ENCODE data around the gene TP53RK. TPM values are rescaled to one million over a fixed set of nuclear protein-coding genes. Genes with fewer than 3 reads are reported as not detected.
A peak's percentile ranks its signal among the peaks of the same experiment; 100 is the strongest.
"Not testable (repeated sequence)": the region's sequence is repeated elsewhere in the genome, so short reads cannot be mapped to it uniquely, and the experiment has no call there.

Gene TP53RK
- total RNA-seq, 1 donor from 2014 or later: 26.5 TPM

GRCh38 chr20:46683939-46684750 lies 5.1 kb downstream of the TP53RK start:
- no peak for DNase-seq (ENCODE audit: low read depth)

- DNase-seq (ENCODE audit: low read depth): no peak
These were observed 5.6 kb downstream of the TP53RK start for GRCh38 chr20:46683668-46683938.

- no peak for DNase-seq (ENCODE audit: low read depth)
These were observed 6.1 kb downstream of the TP53RK start for GRCh38 chr20:46683011-46683667.

- DNase-seq (ENCODE audit: low read depth): peak; percentile 79
These were observed 7.0 kb downstream of the TP53RK start for GRCh38 chr20:46682063-46682821.

GRCh38 chr20:46681032-46681854 lies 8.0 kb downstream of the TP53RK start:
- DNase-seq (ENCODE audit: low read depth): peak; percentile 65

GRCh38 chr20:46680684-46681031 lies 8.6 kb downstream of the TP53RK start:
- DNase-seq (ENCODE audit: low read depth): no peak

GRCh38 chr20:46678516-46678915 lies 10.7 kb downstream of the TP53RK start:
- no peak for DNase-seq (ENCODE audit: low read depth)

GRCh38 chr20:46677608-46678007 lies 11.6 kb downstream of the TP53RK start:
- no peak for DNase-seq (ENCODE audit: low read depth)

- not testable (repeated sequence) for DNase-seq (ENCODE audit: low read depth)
These were observed 12.5 kb downstream of the TP53RK start for GRCh38 chr20:46676649-46677316.

- DNase-seq (ENCODE audit: low read depth): no peak
These were observed 14.8 kb downstream of the TP53RK start for GRCh38 chr20:46674253-46675083.

- no peak for DNase-seq (ENCODE audit: low read depth)
These were observed 15.6 kb downstream of the TP53RK start for GRCh38 chr20:46673394-46674252.

- no peak for DNase-seq (ENCODE audit: low read depth)
These were observed 16.6 kb downstream of the TP53RK start for GRCh38 chr20:46672543-46673148.

- DNase-seq (ENCODE audit: low read depth): no peak
These were observed 17.2 kb downstream of the TP53RK start for GRCh38 chr20:46671866-46672542.

- DNase-seq (ENCODE audit: low read depth): no peak
These were observed 18.4 kb downstream of the TP53RK start for GRCh38 chr20:46670585-46671584.

- no peak for DNase-seq (ENCODE audit: low read depth)
These were observed 19.0 kb downstream of the TP53RK start for GRCh38 chr20:46670228-46670584.

- no peak for DNase-seq (ENCODE audit: low read depth)
These were observed 22.3 kb downstream of the TP53RK start for GRCh38 chr20:46666818-46667515.

Data from myocyte (in vitro differentiated cells).